ENCODE measurements around the gene CELA3A.

DNA sequence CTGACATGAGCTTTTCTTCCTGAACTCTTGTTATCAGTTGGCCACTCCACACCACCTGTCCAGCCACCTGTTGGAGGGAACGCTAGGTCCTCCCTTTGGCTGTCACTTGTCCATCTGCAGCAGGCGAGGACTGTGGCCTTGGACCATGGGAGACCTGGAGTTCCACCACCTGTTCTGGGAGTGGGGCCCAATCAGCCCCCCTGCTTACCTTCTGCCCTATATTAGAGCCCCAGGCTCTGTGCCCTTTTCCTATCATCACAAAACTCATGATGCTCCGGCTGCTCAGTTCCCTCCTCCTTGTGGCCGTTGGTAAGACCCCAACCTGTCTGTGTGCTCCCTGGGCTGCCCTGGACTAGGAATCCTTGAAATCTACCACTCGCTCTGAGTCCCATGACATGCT, at the start of gene CELA3A:
- TF ChIP-seq, protein P1, sequence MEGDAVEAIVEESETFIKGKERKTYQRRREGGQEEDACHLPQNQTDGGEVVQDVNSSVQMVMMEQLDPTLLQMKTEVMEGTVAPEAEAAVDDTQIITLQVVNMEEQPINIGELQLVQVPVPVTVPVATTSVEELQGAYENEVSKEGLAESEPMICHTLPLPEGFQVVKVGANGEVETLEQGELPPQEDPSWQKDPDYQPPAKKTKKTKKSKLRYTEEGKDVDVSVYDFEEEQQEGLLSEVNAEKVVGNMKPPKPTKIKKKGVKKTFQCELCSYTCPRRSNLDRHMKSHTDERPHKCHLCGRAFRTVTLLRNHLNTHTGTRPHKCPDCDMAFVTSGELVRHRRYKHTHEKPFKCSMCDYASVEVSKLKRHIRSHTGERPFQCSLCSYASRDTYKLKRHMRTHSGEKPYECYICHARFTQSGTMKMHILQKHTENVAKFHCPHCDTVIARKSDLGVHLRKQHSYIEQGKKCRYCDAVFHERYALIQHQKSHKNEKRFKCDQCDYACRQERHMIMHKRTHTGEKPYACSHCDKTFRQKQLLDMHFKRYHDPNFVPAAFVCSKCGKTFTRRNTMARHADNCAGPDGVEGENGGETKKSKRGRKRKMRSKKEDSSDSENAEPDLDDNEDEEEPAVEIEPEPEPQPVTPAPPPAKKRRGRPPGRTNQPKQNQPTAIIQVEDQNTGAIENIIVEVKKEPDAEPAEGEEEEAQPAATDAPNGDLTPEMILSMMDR (conservative IDR thresholded peaks at IDR 0.05; ENCODE audit: low read length) = no peak
- TF ChIP-seq EZH2phosphoT487 (IDR thresholded peaks at IDR 0.05; ENCODE audit: borderline replicate concordance, low read depth, low read length) = no peak
